Stimulated activated CD8-positive, alpha-beta memory T cell treated with anti-CD3 and anti-CD28 coated beads, Interleukin-12 subunit alpha, Interleukin-12 subunit beta, amount 100 ng/mL, for 24 hours (primary cell): ENCODE measurements around the gene ZNF611.
"Not testable (repeated sequence)": the region's sequence is repeated elsewhere in the genome, so short reads cannot be mapped to it uniquely, and the experiment has no call there.

Source experiments
- DNase-seq: peaks from one replicate; pipeline ENCODE4 v3.0.0-alpha.2; 2020; ENCODE audit errors: extremely low read depth

The ZNF611 gene

GRCh38 chr19:52681216-52681615, 53.6 kb downstream of the ZNF611 start:
- not testable (repeated sequence) for DNase-seq

DNA sequence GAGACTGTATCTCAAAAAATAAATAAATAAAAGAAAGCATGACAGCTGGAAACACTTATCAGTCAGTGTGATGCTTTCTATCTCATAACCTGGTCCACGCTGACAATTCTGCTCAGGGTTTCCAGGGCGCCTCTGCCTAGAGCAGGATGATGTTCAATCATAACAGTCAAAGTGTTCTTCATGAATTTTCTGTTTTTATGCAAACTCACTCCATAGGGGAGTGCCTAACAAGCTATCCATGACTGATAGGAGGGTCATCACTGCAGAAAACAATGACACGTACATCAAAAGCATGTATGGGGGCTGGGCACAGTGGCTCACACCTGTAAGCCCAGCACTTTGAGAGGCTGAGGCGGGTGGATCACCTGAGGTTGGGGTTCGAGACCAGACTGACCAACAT, 55.2 kb downstream of the ZNF611 start:
- no peak for DNase-seq

DNA sequence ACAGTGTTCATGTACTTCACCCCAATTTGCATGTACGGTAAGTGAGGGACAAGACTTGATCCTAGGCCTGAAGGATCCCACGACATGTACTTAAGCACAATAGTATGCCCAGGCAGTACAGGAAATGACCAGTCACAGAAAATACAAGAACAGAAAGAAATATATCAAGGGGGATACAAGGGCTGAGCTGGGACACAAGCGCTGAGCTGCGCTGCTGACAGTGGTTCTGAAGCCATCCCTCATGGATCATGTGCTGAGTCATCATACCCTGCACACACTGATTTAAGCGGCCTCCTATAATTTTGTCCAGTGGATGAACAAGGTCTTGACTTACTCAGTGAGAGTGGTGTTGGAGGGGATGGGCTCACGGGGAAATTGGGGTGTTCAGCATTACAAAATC, 59.6 kb downstream of the ZNF611 start:
- DNase-seq, result not testable (repeated sequence)

GRCh38 chr19:52673014-52673413, 61.8 kb downstream of the ZNF611 start:
- DNase-seq, result no peak

DNA sequence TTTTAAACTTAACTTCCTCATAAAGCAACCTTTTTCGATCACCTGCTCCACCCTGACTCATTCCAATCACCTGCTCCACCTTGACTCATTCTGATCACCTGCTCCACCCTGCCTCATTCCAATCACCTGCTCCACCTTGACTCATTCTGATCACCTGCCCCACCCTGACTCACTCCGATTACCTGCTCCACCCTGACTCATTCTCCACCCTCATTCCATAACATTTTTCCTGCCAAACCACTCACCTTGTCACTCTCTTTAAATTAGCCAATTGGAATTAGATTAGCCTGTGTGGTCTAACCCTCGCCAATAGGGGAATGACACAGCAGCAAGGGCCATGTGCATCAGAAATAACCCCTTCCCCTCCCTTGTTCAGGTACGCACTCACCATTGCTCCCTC, 64.8 kb downstream of the ZNF611 start:
- no peak for DNase-seq

- DNase-seq, result no peak
These were observed 65.3 kb downstream of the ZNF611 start for GRCh38 chr19:52669586-52669985.

GRCh38 chr19:52667972-52668371, 66.9 kb downstream of the ZNF611 start:
- no peak for DNase-seq

DNA sequence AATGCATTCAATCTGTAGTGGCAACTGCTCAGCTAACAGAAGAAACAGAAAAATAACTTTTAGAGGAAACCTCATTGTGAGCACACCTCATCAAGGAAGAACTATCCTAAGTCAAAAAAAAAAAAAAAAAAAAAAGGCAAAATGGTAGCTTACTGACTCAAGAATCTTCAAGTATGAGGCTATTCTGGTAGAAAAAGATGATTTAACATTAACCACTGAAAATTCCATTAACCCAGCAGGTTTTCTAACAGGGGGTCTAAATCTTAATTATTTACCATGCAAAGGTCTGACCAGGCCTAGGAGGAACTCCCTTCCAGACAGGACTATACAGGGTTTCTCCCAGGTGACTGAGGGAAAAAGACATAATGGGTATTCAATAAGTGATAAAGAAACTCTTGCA, 68.3 kb downstream of the ZNF611 start:
- DNase-seq, result no peak

- DNase-seq, result no peak
These were observed 69.3 kb downstream of the ZNF611 start for GRCh38 chr19:52665529-52665928.

DNA sequence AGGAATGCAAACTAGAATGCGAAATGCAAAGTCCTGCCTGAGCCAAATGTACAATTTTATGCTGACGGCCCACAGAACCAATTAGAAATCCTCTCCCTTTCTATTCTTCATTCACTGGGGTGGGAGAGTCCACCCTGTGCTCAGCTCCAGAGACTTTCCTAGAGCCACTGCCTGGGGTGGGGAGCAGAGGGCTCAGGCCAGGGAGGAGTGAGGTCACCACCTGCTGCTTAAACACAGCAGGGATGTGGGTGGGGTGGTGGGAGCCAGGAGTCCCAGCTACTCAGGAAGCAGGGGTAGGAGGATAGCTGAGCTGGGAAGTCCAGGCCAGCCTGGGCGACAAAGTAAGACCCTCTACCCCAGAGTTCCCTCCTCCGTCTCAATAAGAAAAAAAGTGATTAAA, 69.8 kb downstream of the ZNF611 start:
- no peak for DNase-seq

DNA sequence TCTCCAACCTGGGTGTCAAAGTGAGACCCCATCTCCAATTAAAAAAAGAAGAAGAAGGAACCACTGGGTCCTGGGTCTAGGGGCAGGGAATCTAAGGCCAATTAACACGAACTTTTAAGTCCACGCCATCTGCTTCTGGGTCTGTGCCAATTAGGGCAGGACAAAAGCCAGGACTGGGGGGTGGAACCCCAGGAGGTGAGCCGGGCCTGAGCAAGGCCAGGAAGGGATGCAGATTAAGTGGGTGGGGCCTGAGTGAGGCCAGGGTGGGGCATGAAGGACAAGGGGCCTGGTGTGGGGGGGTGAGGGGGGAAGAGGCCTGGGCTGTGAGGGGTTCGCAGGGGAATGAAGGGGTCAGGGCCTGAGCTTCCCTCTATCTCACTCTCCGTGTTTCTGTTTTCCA, 70.4 kb downstream of the ZNF611 start:
- DNase-seq, result no peak

DNA sequence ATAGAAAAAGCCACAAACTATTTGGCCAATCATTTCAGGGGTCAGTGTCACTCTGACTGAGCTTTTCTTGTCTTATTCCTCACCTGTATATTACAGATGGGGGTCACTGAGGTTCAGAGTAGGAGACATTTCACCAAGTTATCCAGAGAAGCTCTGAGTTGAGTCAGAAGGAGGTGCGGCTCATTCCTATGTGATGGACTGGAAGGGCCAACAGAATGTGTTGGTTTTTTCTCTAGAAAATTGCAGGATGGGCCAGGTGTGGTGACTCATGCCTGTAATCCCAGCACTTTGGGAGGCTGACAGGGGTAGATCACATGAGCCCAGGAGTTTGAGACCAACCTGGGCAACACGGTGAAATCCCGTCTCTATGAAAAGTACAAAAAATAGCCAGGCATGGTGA, 72.2 kb downstream of the ZNF611 start:
- DNase-seq, result no peak

DNA sequence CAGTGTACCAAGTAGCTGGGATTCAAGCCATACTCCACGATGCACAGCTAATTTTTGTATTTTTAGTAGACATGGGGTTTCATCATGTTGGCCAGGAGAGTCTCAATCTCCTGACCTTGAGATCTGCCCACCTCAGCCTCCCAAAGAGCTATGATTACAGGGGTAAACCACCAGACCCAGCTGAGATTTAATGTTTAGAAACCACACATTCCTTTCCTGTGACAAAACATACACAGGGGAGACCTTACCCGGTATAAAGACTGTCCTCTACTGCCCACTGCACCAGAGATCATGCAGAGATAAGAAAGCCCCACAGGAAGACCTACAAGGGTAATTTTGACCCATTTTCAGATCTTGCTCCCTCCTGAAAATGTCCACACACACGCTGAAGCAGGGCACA, 73.9 kb downstream of the ZNF611 start:
- no peak for DNase-seq

DNA sequence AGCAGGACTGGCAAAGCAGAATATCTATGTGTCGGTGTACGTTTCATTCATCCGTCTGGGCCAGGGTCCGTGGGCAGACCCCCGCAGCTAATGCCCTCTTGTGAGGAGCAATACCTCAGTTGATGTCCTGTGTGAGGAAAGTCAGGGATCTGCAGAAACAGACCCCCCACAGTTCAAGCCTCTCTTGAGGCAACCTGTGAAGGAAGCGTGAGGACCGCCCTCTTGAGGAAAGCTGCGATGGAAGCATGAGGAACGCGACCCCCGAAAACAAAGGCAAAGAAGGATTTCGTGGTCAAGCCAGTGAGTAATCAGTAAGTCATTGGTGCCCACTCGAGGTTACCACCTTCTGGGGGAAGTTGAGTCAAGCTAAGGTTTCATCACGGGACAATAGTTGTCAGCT, 75.8 kb downstream of the ZNF611 start:
- no peak for DNase-seq

DNA sequence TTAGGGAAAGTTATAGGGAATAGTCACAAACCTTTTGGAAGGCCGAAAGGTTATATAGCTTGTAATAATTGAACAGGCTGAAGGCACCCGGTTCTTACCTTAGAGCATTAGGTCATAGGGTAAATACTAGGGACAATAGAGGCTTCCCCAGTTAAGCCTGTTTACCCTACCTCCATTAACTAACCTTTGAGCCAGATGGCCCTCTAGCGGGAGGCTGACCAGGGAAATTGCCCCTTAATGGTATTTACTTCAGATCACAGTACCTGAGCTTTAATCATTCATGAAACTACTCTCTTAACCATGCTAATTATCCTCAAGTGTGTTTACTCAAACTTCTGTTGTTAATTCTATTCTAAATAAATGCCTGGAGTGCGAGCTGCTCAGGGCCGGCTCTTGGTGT, 76.2 kb downstream of the ZNF611 start:
- DNase-seq, result no peak

DNA sequence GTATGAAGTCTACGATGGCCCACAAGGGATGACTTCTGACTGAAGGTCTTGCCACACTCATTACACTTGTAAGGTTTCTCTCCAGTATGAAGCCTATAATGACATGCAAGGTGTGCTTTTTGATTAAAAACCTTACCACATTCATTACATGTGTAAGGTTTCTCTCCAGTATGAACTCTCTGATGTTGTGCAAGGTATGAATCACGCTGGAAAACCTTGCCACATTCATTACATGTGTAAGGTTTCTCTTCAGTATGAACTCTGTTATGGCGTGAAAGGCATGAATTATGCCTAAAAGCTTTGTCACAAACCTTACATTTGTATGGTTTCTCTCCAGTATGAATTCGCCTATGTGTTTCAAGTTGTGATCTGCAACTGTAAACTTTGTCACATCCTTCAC, 81.7 kb downstream of the ZNF611 start:
- DNase-seq, result no peak
